AG04450 (cell line): ENCODE measurements around the gene FCRL6. TPM values are rescaled to one million over a fixed set of nuclear protein-coding genes. Genes with fewer than 3 reads are reported as not detected.

Experiments used
- CTCF ChIA-PET: fragments of 300-600, 350-600 bp; formaldehyde crosslinking; extraction: SDS; loops from one replicate; lab custom pipeline; 2022; ENCODE audit warnings: antibody characterized with exemption, inconsistent platforms; lab: Charles Lee
- POLR2A ChIA-PET: fragments of 350-600 bp; formaldehyde crosslinking; extraction: SDS; loops from one replicate; lab custom pipeline; 2021; ENCODE audit warnings: antibody characterized with exemption, inconsistent platforms; lab: Yijun Ruan, JAX
- DNase-seq: peaks from one replicate; pipeline ENCODE4 v3.0.0-alpha.2; 2011; ENCODE audit warnings: low read depth, low spot score
- H3K27ac ChIP-seq: one replicate; pipeline ENCODE4 v1.5.1; 2012; ENCODE audit warnings: low read depth, low read length, control low read depth
- H3K27me3 ChIP-seq: one replicate; pipeline ENCODE4 v1.6.0; 2012; ENCODE audit warnings: low read length; ENCODE audit not compliant: control insufficient read depth, insufficient read depth
- H3K4me3 ChIP-seq: 2 replicates; pipeline ENCODE4 v1.5.1; 2011; ENCODE audit warnings: mild to moderate bottlenecking, low read depth, low read length, control low read depth
- H3K9me3 ChIP-seq: 2 replicates; pipeline ENCODE4 v1.5.1; 2012; ENCODE audit warnings: low read length; ENCODE audit not compliant: control insufficient read depth, insufficient read depth
- CTCF ChIP-seq: IDR thresholded peaks from 2 replicates; pipeline ENCODE4 v1.5.1; 2011; ENCODE audit warnings: low read depth, low read length, control low read depth, inconsistent platforms
- polyA plus RNA-seq: library from polyadenylated mRNA; depleted of rRNA; stranded (reverse); fragments of >200 nt; gene quantifications from 2 replicates; pipeline ENCODE4 v1.2.3, GENCODE V29; 2011

Gene FCRL6
- polyA plus RNA-seq, 1 experiment, result not detected

GRCh38 chr1:159855709-159856108 is 53.5 kb downstream of the FCRL6 start:
- Histone ChIP-seq H3K9me3 (no peaks in the 10 kb centered on the region), H3K4me3 (peak overlapping the region; percentile 7; the same call in 1 of the 2 replicates)

GRCh38 chr1:159856576-159856975 is 54.4 kb downstream of the FCRL6 start:
- H3K4me3 ChIP-seq, result no peak overlapping the region
- ChIA-PET POLR2A (no interaction called here), CTCF (interaction anchor here (1.0 to 1.8 kb wide), 2 partner anchors 34 to 76 kb away, joined by 3 to 4 read pairs; partner anchors contain the start of gene DUSP23)
- no peaks in the 10 kb centered on the region for H3K9me3 ChIP-seq
- H3K27me3 ChIP-seq, result no peaks in the 10 kb centered on the region
- no peak overlapping the region for H3K27ac ChIP-seq
- DNase-seq, result no peak
- TF ChIP-seq CTCF, result no peak

More at GRCh38 chr1:159855709-159856108, 53.5 kb downstream of the FCRL6 start:
- CTCF ChIA-PET, result interaction anchor here (1.1 to 1.8 kb wide), 2 partner anchors 34 to 35 kb away, joined by 3 to 4 read pairs; no protein-coding TSS in a partner anchor
- POLR2A ChIA-PET, result no interaction called here
- Histone ChIP-seq H3K27ac (no peak overlapping the region), H3K27me3 (no peaks in the 10 kb centered on the region)
- no peak for DNase-seq
- no peak for TF ChIP-seq CTCF

GRCh38 chr1:159857889-159858288 is 55.7 kb downstream of the FCRL6 start:
- POLR2A ChIA-PET, result no interaction called here
- no peak for TF ChIP-seq CTCF
- CTCF ChIA-PET, result no interaction called here

GRCh38 chr1:159859767-159860322 is 57.7 kb downstream of the FCRL6 start:
- Histone ChIP-seq H3K27ac (no peak overlapping the region), H3K4me3 (no peak overlapping the region), H3K27me3 (no peaks in the 10 kb centered on the region), H3K9me3 (no peaks in the 10 kb centered on the region)
- ChIA-PET POLR2A (no interaction called here), CTCF (no interaction called here)
- no peak for TF ChIP-seq CTCF
- no peak for DNase-seq

More at GRCh38 chr1:159857889-159858288, 55.7 kb downstream of the FCRL6 start:
- no peak overlapping the region for H3K4me3 ChIP-seq
- no peaks in the 10 kb centered on the region for H3K27me3 ChIP-seq
- H3K27ac ChIP-seq, result no peak overlapping the region
- no peak for DNase-seq
- H3K9me3 ChIP-seq, result no peaks in the 10 kb centered on the region

- ChIA-PET CTCF (interaction anchor here (1.2 kb wide), 1 partner anchor 61 kb away, joined by 3 read pairs; no protein-coding TSS in a partner anchor), POLR2A (no interaction called here)
- Histone ChIP-seq H3K27ac (no peak overlapping the region), H3K27me3 (no peaks in the 10 kb centered on the region), H3K4me3 (no peak overlapping the region), H3K9me3 (no peaks in the 10 kb centered on the region)
- TF ChIP-seq CTCF, result no peak
- no peak for DNase-seq
Observed at GRCh38 chr1:159860456-159860855, 58.3 kb downstream of the FCRL6 start.
